Gastrocnemius medialis (tissue), 4 donors: ENCODE results near the gene HDAC3. TPM values are rescaled to one million over a fixed set of nuclear protein-coding genes. Genes with fewer than 3 reads are reported as not detected.

Experiments
- ATAC-seq, 2 donors: fragments of 150-250 bp; one replicate each; pipeline ENCODE4 v1.9.1; 2016
- DNase-seq, 2 donors: peaks; one replicate each; pipeline ENCODE4 v3.0.0-alpha.2; 2019
- H3K27ac ChIP-seq, 4 donors: fragments of 200-600 bp; sonication (generic); 1 replicate in 1 of 4; 2 replicates in 3 of 4; pipeline ENCODE4 v1.5.1; 2016 to 2018; ENCODE audit warnings: mild to moderate bottlenecking in 2 of 4, moderate library complexity in 1 of 4
- H3K27me3 ChIP-seq, 3 donors: fragments of 200-600 bp; sonication (generic) in 2 of 3; 1 replicate in 1 of 3; 2 replicates in 2 of 3; pipeline versions ENCODE4 v1.5.1 to v1.6.0; 2016 to 2019; ENCODE audit warnings: mild to moderate bottlenecking in 1 of 3, moderate library complexity in 1 of 3
- H3K36me3 ChIP-seq, 2 donors: fragments of 200-600 bp; sonication (generic) in 1 of 2; one replicate each; pipeline ENCODE4 v1.5.1; 2017 to 2018
- H3K4me1 ChIP-seq, 2 donors: fragments of 200-600 bp; sonication (generic) in 1 of 2; one replicate each; pipeline ENCODE4 v1.5.1; 2016 to 2017; ENCODE audit warnings: mild to moderate bottlenecking in 2 of 2
- H3K4me3 ChIP-seq, 4 donors: fragments of 200-600 bp; sonication (generic) in 3 of 4; 1 replicate in 1 of 4; 2 replicates in 3 of 4; pipeline ENCODE4 v1.5.1; 2016 to 2019; ENCODE audit warnings: mild to moderate bottlenecking in 2 of 4
- H3K9me3 ChIP-seq, 3 donors: fragments of 200-600 bp; sonication (generic) in 2 of 3; 1 replicate in 1 of 3; 2 replicates in 2 of 3; pipeline ENCODE4 v1.5.1; 2016 to 2019
- POLR2A ChIP-seq, 2 donors: fragments of 450-650 bp; IDR thresholded peaks; one replicate each; pipeline ENCODE4 v1.6.1; 2017; ENCODE audit warnings: antibody characterized with exemption in 2 of 2, mild to moderate bottlenecking in 2 of 2, moderate library complexity in 2 of 2
- in situ Hi-C, 4 donors: fragments of 200-750 bp; cut with MboI; loops; one replicate each; pipeline versions ENCODE4 v1.15.0 to v1.8.0; 2017; ENCODE audit warnings: low sequenced_read_pairs in 4 of 4
- intact Hi-C: fragments of 100-400 bp; cut with DNase I; formaldehyde crosslinking; loops from one replicate; pipeline ENCODE4 v1.15.1; 2023; ENCODE audit warnings: low total_unique reads
- total RNA-seq, 4 donors: library from RNA; depleted of rRNA; stranded (reverse); fragments of >200 nt; gene quantifications; one replicate each; pipeline versions ENCODE4 v1.1.0 to v1.2.3, GENCODE V29; 2016
- TF ChIP-seq, protein P1 (sequence below), 5 experiments: fragments of 450-650 bp in 3 of 5; fragments of 200-600 bp in 2 of 5; sonication (generic) in 2 of 5; IDR thresholded peaks in 4 of 5; conservative IDR thresholded peaks in 1 of 5; 1 replicate in 4 of 5; 2 replicates in 1 of 5; pipeline ENCODE4 v1.5.1; 2016 to 2019; ENCODE audit warnings: antibody characterized with exemption in 5 of 5, mild to moderate bottlenecking in 3 of 5, moderate library complexity in 3 of 5

HDAC3 gene
- total RNA-seq, 4 donors from 2014 or later, result 29.8 to 40.7 (median 35.7) TPM

DNA sequence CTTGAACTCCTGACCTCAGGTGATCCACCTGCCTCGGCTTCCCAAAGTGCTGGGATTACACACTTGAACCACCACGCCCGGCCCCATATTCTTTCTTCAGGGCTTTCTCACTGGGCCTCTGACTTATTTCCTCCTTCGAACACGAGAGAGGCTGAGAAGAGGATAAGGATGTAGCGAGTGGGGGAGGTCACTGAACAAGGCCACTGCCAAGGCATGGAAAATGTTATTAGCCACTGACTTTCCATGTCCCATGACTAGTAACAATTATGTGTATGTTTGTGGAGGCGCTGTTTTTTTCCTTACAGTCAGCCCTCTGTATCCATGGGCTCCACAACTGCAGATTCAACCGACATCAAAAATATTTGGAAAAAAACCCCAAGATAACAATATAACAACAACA, 26.9 kb upstream of the HDAC3 start:
- no peak overlapping the region for H3K27ac ChIP-seq
- H3K36me3 ChIP-seq, result no peaks in the 10 kb centered on the region

DNA sequence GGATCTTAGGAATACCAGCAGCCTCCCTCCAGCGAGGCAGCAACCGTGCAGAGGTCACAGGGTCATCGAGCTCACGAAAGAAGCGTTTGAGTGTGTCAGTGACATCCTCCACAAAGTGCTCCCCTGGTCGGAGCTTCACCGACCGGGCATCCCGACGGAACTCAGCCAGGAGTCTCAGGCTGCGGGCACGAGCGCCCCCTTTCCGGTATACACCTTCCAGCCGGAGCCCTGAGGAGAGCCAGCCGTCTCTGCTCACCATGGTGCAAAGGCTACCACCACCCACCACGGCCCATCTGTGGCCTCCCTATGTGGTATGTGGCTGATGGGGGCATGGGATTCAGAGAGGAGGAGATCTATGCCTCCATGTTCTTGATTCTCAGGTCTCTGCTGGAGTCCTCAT, 25.4 kb upstream of the HDAC3 start:
- no peak overlapping the region for H3K4me3 ChIP-seq
- H3K27me3 ChIP-seq, result no peaks in the 10 kb centered on the region
- DNase-seq (no peak), ATAC-seq (no peak)
- in situ Hi-C loops (no loop called here), intact Hi-C loops (no loop called here)
- no peaks in the 10 kb centered on the region for H3K36me3 ChIP-seq
- H3K4me1 ChIP-seq, result no peaks in the 10 kb centered on the region
- H3K27ac ChIP-seq, result no peak overlapping the region
- no peaks in the 10 kb centered on the region for H3K9me3 ChIP-seq
- TF ChIP-seq, protein P1, sequence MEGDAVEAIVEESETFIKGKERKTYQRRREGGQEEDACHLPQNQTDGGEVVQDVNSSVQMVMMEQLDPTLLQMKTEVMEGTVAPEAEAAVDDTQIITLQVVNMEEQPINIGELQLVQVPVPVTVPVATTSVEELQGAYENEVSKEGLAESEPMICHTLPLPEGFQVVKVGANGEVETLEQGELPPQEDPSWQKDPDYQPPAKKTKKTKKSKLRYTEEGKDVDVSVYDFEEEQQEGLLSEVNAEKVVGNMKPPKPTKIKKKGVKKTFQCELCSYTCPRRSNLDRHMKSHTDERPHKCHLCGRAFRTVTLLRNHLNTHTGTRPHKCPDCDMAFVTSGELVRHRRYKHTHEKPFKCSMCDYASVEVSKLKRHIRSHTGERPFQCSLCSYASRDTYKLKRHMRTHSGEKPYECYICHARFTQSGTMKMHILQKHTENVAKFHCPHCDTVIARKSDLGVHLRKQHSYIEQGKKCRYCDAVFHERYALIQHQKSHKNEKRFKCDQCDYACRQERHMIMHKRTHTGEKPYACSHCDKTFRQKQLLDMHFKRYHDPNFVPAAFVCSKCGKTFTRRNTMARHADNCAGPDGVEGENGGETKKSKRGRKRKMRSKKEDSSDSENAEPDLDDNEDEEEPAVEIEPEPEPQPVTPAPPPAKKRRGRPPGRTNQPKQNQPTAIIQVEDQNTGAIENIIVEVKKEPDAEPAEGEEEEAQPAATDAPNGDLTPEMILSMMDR (IDR thresholded peaks at IDR 0.05 in 4 of 5, conservative IDR thresholded peaks at IDR 0.05 in 1 of 5), result no peak
- TF ChIP-seq POLR2A (IDR thresholded peaks at IDR 0.05), result no peak

More for the DNA sequence above, 26.9 kb upstream of the HDAC3 start:
- no peaks in the 10 kb centered on the region for H3K27me3 ChIP-seq
- ATAC-seq (no peak), DNase-seq (no peak)
- no peak overlapping the region for H3K4me3 ChIP-seq
- intact Hi-C loops (no loop called here), in situ Hi-C loops (no loop called here)
- H3K9me3 ChIP-seq, result no peaks in the 10 kb centered on the region
- H3K4me1 ChIP-seq, result no peaks in the 10 kb centered on the region
- TF ChIP-seq, protein P1 (IDR thresholded peaks at IDR 0.05 in 4 of 5, conservative IDR thresholded peaks at IDR 0.05 in 1 of 5), result no peak
- no peak for TF ChIP-seq POLR2A (IDR thresholded peaks at IDR 0.05)

DNA sequence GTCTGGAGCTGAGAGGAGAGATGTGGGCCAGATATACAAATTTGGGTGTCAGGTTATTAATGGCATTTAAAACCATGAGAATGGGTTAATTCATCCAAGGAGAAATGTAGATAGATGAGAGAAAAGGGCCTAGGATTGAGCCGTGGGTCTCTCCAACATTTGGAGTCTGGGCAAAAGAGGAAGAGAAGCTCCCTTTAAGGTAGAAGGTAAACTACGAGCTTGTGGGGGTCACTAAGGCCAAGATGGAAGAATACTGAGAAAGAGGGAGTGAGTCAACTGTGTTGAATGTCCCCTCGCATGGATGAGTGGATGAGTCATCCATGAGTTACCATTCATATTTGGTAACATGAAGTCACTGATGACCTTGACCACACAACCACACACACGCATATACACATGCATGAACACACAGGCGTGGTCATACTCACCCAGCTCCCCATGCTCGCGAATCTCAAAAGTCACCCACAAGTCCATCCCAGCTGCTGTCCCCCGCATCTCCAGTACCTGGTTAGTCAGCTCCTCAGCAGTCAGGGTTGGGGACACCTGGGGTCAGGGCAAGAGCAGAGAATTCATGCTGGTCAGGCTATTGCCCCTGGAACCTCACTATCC, 21.4 kb upstream of the HDAC3 start:
- DNase-seq (no peak), ATAC-seq (no peak)
- no peaks in the 10 kb centered on the region for H3K36me3 ChIP-seq
- no peak for TF ChIP-seq POLR2A (IDR thresholded peaks at IDR 0.05)
- TF ChIP-seq, protein P1 (IDR thresholded peaks at IDR 0.05 in 4 of 5, conservative IDR thresholded peaks at IDR 0.05 in 1 of 5), result no peak
- no peaks in the 10 kb centered on the region for H3K27me3 ChIP-seq
- in situ Hi-C loops, result no loop called here
- H3K4me1 ChIP-seq, result no peaks in the 10 kb centered on the region
- no peak overlapping the region for H3K4me3 ChIP-seq
- intact Hi-C loops, result no loop called here
- no peaks in the 10 kb centered on the region for H3K9me3 ChIP-seq
- no peak overlapping the region for H3K27ac ChIP-seq

DNA sequence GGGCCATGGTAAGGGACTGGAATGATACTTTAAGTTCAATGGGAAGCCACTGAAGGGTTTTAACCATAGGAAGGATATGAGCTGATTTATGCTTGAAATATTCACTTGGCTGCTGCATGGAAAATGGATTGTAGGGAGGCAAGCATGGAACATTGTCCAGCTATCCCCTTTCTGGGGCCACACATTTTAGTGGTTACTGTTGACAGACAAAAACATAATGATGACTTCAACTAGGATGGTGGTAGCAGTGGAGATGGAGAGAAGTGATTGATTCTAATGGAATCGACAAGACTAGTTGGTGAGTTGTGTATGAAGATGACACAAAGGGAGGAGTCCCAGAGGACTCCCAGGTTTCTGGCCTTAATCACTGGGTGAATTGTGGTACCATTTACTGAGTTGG, 20.8 kb upstream of the HDAC3 start:
- no peak overlapping the region for H3K27ac ChIP-seq
- intact Hi-C loops, result no loop called here
- H3K4me3 ChIP-seq, result no peak overlapping the region
- H3K36me3 ChIP-seq, result no peaks in the 10 kb centered on the region
- H3K4me1 ChIP-seq, result no peaks in the 10 kb centered on the region
- ATAC-seq (no peak), DNase-seq (no peak)
- no peaks in the 10 kb centered on the region for H3K9me3 ChIP-seq
- TF ChIP-seq, protein P1 (IDR thresholded peaks at IDR 0.05 in 4 of 5, conservative IDR thresholded peaks at IDR 0.05 in 1 of 5), result no peak
- TF ChIP-seq POLR2A (IDR thresholded peaks at IDR 0.05), result no peak
- in situ Hi-C loops, result no loop called here
- H3K27me3 ChIP-seq, result no peaks in the 10 kb centered on the region

DNA sequence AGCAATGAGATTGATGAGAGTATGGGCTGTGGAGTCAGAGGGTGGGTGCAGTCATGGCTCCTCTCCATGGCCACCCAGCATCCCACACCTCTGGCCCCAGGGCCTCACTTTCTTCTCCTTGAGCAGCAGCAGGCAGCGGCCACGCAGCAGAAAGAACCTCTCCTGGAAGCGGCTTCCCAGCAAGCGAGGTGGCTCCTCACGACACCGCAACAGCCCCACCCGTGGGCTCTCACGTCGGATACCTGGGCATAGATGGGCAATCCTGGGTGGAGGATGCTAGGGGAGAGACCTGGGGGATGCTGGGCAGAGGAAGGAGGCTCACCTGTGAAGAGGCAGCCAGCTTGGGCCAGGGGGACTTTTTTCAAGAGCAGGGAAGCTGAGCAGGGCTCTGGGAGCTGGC, 19.7 kb upstream of the HDAC3 start:
- intact Hi-C loops, result no loop called here
- in situ Hi-C loops, result no loop called here
- ATAC-seq (no peak), DNase-seq (no peak)
- H3K27ac ChIP-seq, result no peak overlapping the region
- H3K9me3 ChIP-seq, result no peaks in the 10 kb centered on the region
- H3K4me1 ChIP-seq, result no peaks in the 10 kb centered on the region
- no peaks in the 10 kb centered on the region for H3K36me3 ChIP-seq
- no peak overlapping the region for H3K4me3 ChIP-seq
- TF ChIP-seq, protein P1 (IDR thresholded peaks at IDR 0.05 in 4 of 5, conservative IDR thresholded peaks at IDR 0.05 in 1 of 5), result no peak
- TF ChIP-seq POLR2A (IDR thresholded peaks at IDR 0.05), result no peak
- H3K27me3 ChIP-seq, result no peaks in the 10 kb centered on the region
